Body of pancreas (tissue), 4 donors: ENCODE results near the gene CST9. TPM values are rescaled to one million over a fixed set of nuclear protein-coding genes. Genes with fewer than 3 reads are reported as not detected.

Experiments used
- ATAC-seq: fragments of 150-250 bp; one replicate; pipeline ENCODE4 v1.9.1; 2016
- DNase-seq, 4 donors: peaks; one replicate each; pipeline ENCODE4 v3.0.0-alpha.2; 2019
- H3K27ac ChIP-seq, 4 donors: fragments of 200-600 bp; sonication (generic); 1 replicate in 3 of 4; 2 replicates in 1 of 4; pipeline versions ENCODE4 v1.5.1 to v1.6.1; 2016 to 2019; ENCODE audit warnings: mild to moderate bottlenecking in 1 of 4, mixed read lengths in 1 of 4, moderate library complexity in 1 of 4
- H3K27me3 ChIP-seq, 2 donors: fragments of 200-600 bp; sonication (generic); one replicate each; pipeline ENCODE4 v1.6.0; 2016; ENCODE audit warnings: mild to moderate bottlenecking in 1 of 2
- H3K36me3 ChIP-seq, 2 donors: fragments of 200-600 bp; sonication (generic); replicated peaks in 1 of 2; 2 replicates each; pipeline ENCODE4 v1.5.1; 2016; ENCODE audit warnings: low read depth in 2 of 2; ENCODE audit not compliant: insufficient read depth in 1 of 2
- H3K4me1 ChIP-seq: fragments of 200-600 bp; sonication (generic); one replicate; pipeline ENCODE4 v1.6.0; 2016
- H3K4me3 ChIP-seq, 2 donors: fragments of 200-600 bp; sonication (generic); 1 replicate in 1 of 2; 2 replicates in 1 of 2; pipeline ENCODE4 v1.5.1; 2016 to 2019
- H3K9me3 ChIP-seq, 3 donors: fragments of 200-600 bp; sonication (generic); 1 replicate in 2 of 3; 2 replicates in 1 of 3; pipeline ENCODE4 v1.5.1; 2016
- CTCF ChIP-seq, 7 experiments: fragments of 450-650 bp in 4 of 7; fragments of 200-600 bp in 3 of 7; sonication (generic) in 3 of 7; IDR thresholded peaks; one replicate each; pipeline ENCODE4 v1.5.1; 2016 to 2019; ENCODE audit warnings: antibody characterized with exemption in 7 of 7
- POLR2A ChIP-seq, 3 donors: fragments of 450-650 bp; IDR thresholded peaks; one replicate each; pipeline ENCODE4 v1.6.1; 2016; ENCODE audit warnings: antibody characterized with exemption in 3 of 3, mild to moderate bottlenecking in 2 of 3
- WGBS, 2 donors: methylation state at CpG; one replicate each; pipeline ENCODE4 v1.1.5; 2017; 5-methylcytosine and 5-hydroxymethylcytosine counted together
- intact Hi-C: fragments of 100-400 bp; cut with DNase I; formaldehyde crosslinking; loops from one replicate; pipeline ENCODE4 v1.15.1; 2023
- total RNA-seq, 2 donors: library from RNA; depleted of rRNA; stranded (reverse); fragments of >200 nt; gene quantifications; one replicate each; pipeline ENCODE4 v1.1.0, GENCODE V29; 2016

CST9 gene
- total RNA-seq, 2 donors from 2014 or later = 3.6 TPM; not detected in 1

DNA sequence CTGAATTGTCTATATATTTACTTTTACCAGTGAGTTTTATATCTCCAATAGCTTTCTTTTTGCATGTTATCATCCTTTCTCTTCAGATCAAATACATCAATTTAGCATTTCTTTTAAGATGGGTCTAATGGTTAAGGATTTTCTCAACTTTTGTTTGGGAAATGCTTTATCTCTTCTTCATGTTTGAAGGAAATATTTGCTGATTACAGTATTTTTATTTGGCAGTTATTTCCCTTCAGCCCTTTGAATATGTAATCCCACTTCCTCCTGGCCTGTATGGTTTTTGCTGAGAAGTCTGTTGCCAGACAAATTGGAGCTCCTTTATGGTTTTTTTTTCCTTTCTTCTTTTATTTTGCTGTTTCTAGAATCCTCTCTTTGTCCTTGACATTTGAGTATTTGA is 30.7 kb downstream of the CST9 start:
- H3K9me3 ChIP-seq = no peaks in the 10 kb centered on the region
- H3K4me3 ChIP-seq = no peak overlapping the region
- H3K27ac ChIP-seq = no peak overlapping the region
- no peak for TF ChIP-seq POLR2A (IDR thresholded peaks at IDR 0.05)
- no peaks in the 10 kb centered on the region for H3K36me3 ChIP-seq
- no peaks in the 10 kb centered on the region for H3K27me3 ChIP-seq
- ATAC-seq = no peak
- no peak for DNase-seq
- intact Hi-C loops = no loop called here
- no peaks in the 10 kb centered on the region for H3K4me1 ChIP-seq

- no peak for DNase-seq
- intact Hi-C loops = no loop called here
Measured at GRCh38 chr20:23570178-23570760, 35.4 kb downstream of the CST9 start.

DNA sequence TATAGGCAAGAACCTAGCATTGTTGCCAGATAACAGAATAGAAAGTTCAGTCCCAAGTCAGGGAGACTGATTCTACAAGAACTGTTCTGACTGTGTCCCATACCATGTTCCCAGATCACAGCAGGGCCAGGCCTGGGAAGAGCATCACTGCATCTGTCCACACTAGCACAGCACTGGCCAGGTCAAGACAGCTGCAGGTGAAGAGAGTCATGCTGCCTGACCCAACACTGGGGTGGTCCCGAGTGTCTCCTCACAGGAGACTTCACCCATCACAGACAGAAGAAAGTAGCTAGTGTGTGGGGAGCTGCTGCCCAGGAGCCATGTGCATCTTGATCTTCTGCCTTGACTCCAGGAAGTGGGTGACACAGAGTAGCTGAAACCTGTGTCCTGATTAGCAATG is 36.1 kb downstream of the CST9 start:
- intact Hi-C loops = no loop called here
- no peak for DNase-seq
- 67% methylated on average over 1 of the region's 1 CpG; no CpG with 5 or more reads in 1 of the 2 donors for WGBS, 2 donors
- Histone ChIP-seq H3K36me3 (no peaks in the 10 kb centered on the region), H3K9me3 (no peaks in the 10 kb centered on the region), H3K4me1 (no peaks in the 10 kb centered on the region), H3K4me3 (no peak overlapping the region), H3K27me3 (no peaks in the 10 kb centered on the region), H3K27ac (no peak overlapping the region)
- no peak for ATAC-seq
- TF ChIP-seq CTCF (IDR thresholded peaks at IDR 0.05) = no peak
- no peak for TF ChIP-seq POLR2A (IDR thresholded peaks at IDR 0.05)

More at GRCh38 chr20:23570178-23570760, 35.4 kb downstream of the CST9 start:
- TF ChIP-seq POLR2A (IDR thresholded peaks at IDR 0.05) = no peak
- TF ChIP-seq CTCF (IDR thresholded peaks at IDR 0.05) = no peak
- Histone ChIP-seq H3K27ac (no peak overlapping the region), H3K4me3 (no peak overlapping the region), H3K9me3 (no peaks in the 10 kb centered on the region), H3K27me3 (no peaks in the 10 kb centered on the region), H3K36me3 (no peaks in the 10 kb centered on the region), H3K4me1 (no peaks in the 10 kb centered on the region)
- WGBS, 2 donors = 55 to 60% methylated on average over 2 of the region's 2 CpGs
- ATAC-seq = no peak

- no peak for ATAC-seq
- no peaks in the 10 kb centered on the region for H3K27me3 ChIP-seq
- H3K4me1 ChIP-seq = no peaks in the 10 kb centered on the region
- no peak overlapping the region for H3K27ac ChIP-seq
- no peak overlapping the region for H3K4me3 ChIP-seq
- no peaks in the 10 kb centered on the region for H3K9me3 ChIP-seq
- no peak for DNase-seq
- H3K36me3 ChIP-seq = no peaks in the 10 kb centered on the region
- intact Hi-C loops = no loop called here
- 74 to 87% methylated on average over 1 of the region's 1 CpG for WGBS, 2 donors
- TF ChIP-seq POLR2A (IDR thresholded peaks at IDR 0.05) = no peak
- TF ChIP-seq CTCF (IDR thresholded peaks at IDR 0.05) = no peak
Measured at GRCh38 chr20:23568971-23569330, 36.8 kb downstream of the CST9 start.

DNA sequence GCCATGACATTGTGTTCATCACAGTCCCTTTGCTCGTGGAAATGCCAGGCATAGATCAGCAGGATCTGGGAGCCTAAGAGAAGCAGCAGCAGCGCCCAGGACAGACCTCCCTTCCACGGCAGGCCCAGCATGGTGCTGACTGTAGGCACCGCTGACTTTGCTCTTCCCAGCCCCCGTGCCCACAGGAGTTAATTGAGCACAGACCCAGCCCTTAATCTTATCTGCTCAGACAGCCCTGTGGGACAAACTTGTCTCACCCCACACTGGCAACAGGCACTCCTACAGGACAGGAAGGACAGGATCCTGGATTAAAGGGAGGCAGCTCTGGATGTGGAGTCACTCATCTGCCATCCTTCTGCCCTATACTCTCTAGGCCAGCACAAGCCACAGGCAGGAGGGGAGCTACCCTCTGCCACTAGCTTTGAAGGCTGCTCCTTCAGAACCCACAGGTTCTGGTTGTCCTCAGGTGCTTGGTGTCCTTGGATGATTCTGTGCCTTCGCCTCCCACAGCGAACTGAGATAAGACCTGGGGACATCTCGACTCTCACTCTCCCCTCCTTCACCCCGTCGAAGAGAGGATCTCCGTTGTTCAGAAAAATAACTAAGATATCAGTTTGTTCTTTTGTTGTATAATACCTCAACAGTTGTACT is 37.3 kb downstream of the CST9 start, which contains the start of gene CST9L:
Gene CST9L, minus strand, starts transcription at position 165 of the 651 bp plus-strand sequence. Its CDS starts 34 bp downstream, at position 131.
- no peak within 1 kb of the TSS for H3K4me3 ChIP-seq
- H3K36me3 ChIP-seq = no peaks in the 10 kb centered on the region
- H3K9me3 ChIP-seq = peaks cover 0 to 1% (median 0%) of the 10 kb centered on the region in 3 donors
- no peak for ATAC-seq
- intact Hi-C loops = no loop called here
- H3K4me1 ChIP-seq = no peaks in the 10 kb centered on the region
- no peaks in the 10 kb centered on the region for H3K27me3 ChIP-seq
- no peak for DNase-seq
- 40 to 49% methylated on average over 10 to 11 of the region's 11 CpGs for WGBS, 2 donors
- TF ChIP-seq POLR2A (IDR thresholded peaks at IDR 0.05) (no peak), CTCF (IDR thresholded peaks at IDR 0.05) (no peak)
- no peak within 1 kb of the TSS for H3K27ac ChIP-seq
